DND-41 (cell line): Measurements from ENCODE around the gene RPUSD3.

Experiments used
- ATAC-seq: fragments of 200-7000 bp; cut with Tn5 transposase; 3 replicates; pipeline ENCODE4 v1.9.1; 2021; ENCODE audit warnings: low read depth; ENCODE audit not compliant: insufficient read depth
- DNase-seq: peaks from one replicate; pipeline ENCODE4 v3.0.0-alpha.2; 2020
- H2AFZ ChIP-seq: 2 replicates; pipeline ENCODE4 v1.6.0; 2012; ENCODE audit warnings: low read depth, low read length
- H3K27ac ChIP-seq: 2 replicates; pipeline ENCODE4 v1.5.1; 2012; ENCODE audit warnings: low read length, inconsistent platforms
- H3K27me3 ChIP-seq: fragments of 200-600 bp; sonication (generic); 2 replicates; pipeline ENCODE4 v1.6.0; 2012; ENCODE audit warnings: low read length, mild to moderate bottlenecking, inconsistent platforms; ENCODE audit not compliant: insufficient read depth, poor library complexity
- H3K36me3 ChIP-seq: 2 replicates; pipeline ENCODE4 v1.5.1; 2012; ENCODE audit warnings: low read length, inconsistent platforms; ENCODE audit not compliant: insufficient read depth
- H3K4me1 ChIP-seq: 2 replicates; pipeline ENCODE4 v1.5.1; 2012; ENCODE audit warnings: mild to moderate bottlenecking, low read length; ENCODE audit not compliant: insufficient read depth
- H3K4me2 ChIP-seq: 2 replicates; pipeline ENCODE4 v1.6.0; 2012; ENCODE audit warnings: mild to moderate bottlenecking, moderate library complexity, low read length, inconsistent platforms; ENCODE audit not compliant: insufficient read depth
- H3K4me3 ChIP-seq, 2 experiments: fragments of 200-600 bp in 1 of 2; shearing (Covaris generic) in 1 of 2; 2 replicates each; pipeline ENCODE4 v1.5.1; 2012 to 2016; ENCODE audit warnings: inconsistent platforms in 2 of 2, low read length in 2 of 2, mild to moderate bottlenecking in 2 of 2, low read depth in 1 of 2, moderate library complexity in 1 of 2
- H3K79me2 ChIP-seq: 2 replicates; pipeline ENCODE4 v1.6.0; 2012; ENCODE audit warnings: low read length, inconsistent platforms; ENCODE audit not compliant: insufficient read depth
- H3K9ac ChIP-seq: 2 replicates; pipeline ENCODE4 v1.6.0; 2012; ENCODE audit warnings: low read depth, mild to moderate bottlenecking, inconsistent platforms, low read length, moderate library complexity
- H3K9me3 ChIP-seq: 2 replicates; pipeline ENCODE4 v1.5.1; 2012; ENCODE audit warnings: low read length, moderate library complexity, mild to moderate bottlenecking, inconsistent platforms; ENCODE audit not compliant: insufficient read depth, severe bottlenecking
- H4K20me1 ChIP-seq: 2 replicates; pipeline ENCODE4 v1.6.0; 2012; ENCODE audit warnings: low read length; ENCODE audit not compliant: insufficient read depth
- CTCF ChIP-seq: IDR thresholded peaks from 2 replicates; pipeline ENCODE4 v1.5.1; 2012; ENCODE audit warnings: borderline replicate concordance, low read length, moderate library complexity, mild to moderate bottlenecking; ENCODE audit not compliant: poor library complexity, severe bottlenecking; ENCODE audit errors: extremely low read depth
- EZH2 ChIP-seq: IDR thresholded peaks from 3 replicates; pipeline ENCODE4 v1.6.1; 2012; ENCODE audit warnings: borderline replicate concordance, low read depth, mild to moderate bottlenecking, moderate library complexity, low read length, inconsistent platforms; ENCODE audit not compliant: severe bottlenecking

RPUSD3 gene

GRCh38 chr3:9797196-9797945 lies 46.4 kb downstream of the RPUSD3 start:
- H3K4me2 ChIP-seq, result no peak overlapping the region
- peaks cover 22% of the 10 kb centered on the region for H3K4me1 ChIP-seq
- no peak for ATAC-seq
- no peak for TF ChIP-seq CTCF
- TF ChIP-seq EZH2, result no peak
- H3K9me3 ChIP-seq, result no peaks in the 10 kb centered on the region
- H2AFZ ChIP-seq, result no peak overlapping the region
- peaks cover 68% of the 10 kb centered on the region for H3K36me3 ChIP-seq
- H3K27ac ChIP-seq, result no peak overlapping the region
- no peak overlapping the region for H3K4me3 ChIP-seq
- peaks cover 50% of the 10 kb centered on the region for H3K79me2 ChIP-seq
- no peaks in the 10 kb centered on the region for H3K27me3 ChIP-seq
- DNase-seq, result no peak
- peaks cover 38% of the 10 kb centered on the region for H4K20me1 ChIP-seq
- H3K9ac ChIP-seq, result no peak overlapping the region

DNA sequence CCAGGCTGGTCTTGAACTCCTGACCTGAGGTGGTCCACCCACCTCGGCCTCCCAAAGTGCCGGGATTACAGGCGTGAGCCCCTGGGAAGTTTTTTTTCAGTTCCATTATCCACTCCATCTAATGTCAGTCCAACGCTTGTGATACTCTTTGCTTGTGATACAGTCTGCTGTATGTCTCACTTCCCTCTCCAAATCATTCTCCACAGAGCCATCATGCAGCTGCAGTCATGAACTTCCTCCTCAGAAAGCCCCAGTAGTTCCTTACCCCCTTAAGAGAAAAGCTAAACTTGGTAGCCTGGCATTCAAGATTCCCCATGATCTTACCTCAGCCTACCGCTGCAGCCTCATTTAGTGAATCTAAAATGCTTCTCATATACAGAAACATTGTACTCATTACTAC lies 48.6 kb downstream of the RPUSD3 start:
- ATAC-seq, result no peak
- TF ChIP-seq CTCF (no peak), EZH2 (no peak)
- DNase-seq, result no peak
- Histone ChIP-seq H4K20me1 (peaks cover 38% of the 10 kb centered on the region), H3K9ac (no peak overlapping the region), H3K4me1 (peaks cover 38% of the 10 kb centered on the region), H2AFZ (no peak overlapping the region), H3K4me3 (no peak overlapping the region), H3K79me2 (peaks cover 57% of the 10 kb centered on the region), H3K36me3 (peaks cover 65% of the 10 kb centered on the region), H3K9me3 (no peaks in the 10 kb centered on the region), H3K27me3 (no peaks in the 10 kb centered on the region), H3K4me2 (no peak overlapping the region), H3K27ac (no peak overlapping the region)

DNA sequence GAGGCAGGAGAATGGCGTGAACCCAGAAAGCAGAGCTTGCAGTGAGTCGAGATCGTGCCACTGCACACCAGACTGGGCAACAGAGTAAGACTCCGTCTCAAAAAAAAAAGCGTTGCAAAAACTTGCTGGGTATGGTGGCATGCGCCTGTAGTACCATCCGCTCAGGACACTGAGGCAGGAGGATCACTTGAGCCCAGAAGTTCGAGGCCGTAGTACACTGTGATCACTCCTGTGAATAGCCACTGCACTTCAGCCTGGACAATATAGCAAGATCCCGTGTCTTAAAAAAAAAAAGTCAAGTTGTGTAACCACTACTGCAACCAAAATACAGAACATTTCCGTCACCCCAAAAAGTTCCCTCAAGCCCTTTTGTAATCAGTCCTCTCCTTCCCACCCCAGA lies 49.4 kb downstream of the RPUSD3 start:
- Histone ChIP-seq H3K9me3 (no peaks in the 10 kb centered on the region), H3K27ac (no peak overlapping the region), H3K36me3 (peaks cover 63% of the 10 kb centered on the region), H3K79me2 (peaks cover 57% of the 10 kb centered on the region), H3K9ac (peak overlapping the region; percentile 86), H3K4me3 (peak overlapping the region in 1 of 2 experiments; percentile 94; a peak in 1 of 4 replicates), H3K4me2 (peak overlapping the region; percentile 82), H4K20me1 (peaks cover 34% of the 10 kb centered on the region), H3K4me1 (peaks cover 38% of the 10 kb centered on the region), H3K27me3 (no peaks in the 10 kb centered on the region), H2AFZ (no peak overlapping the region)
- DNase-seq (no peak), ATAC-seq (no peak)
- TF ChIP-seq CTCF (no peak), EZH2 (no peak)
